Vagina (tissue), 2 donors: ENCODE results near the gene GABRQ. TPM values are rescaled to one million over a fixed set of nuclear protein-coding genes. Genes with fewer than 3 reads are reported as not detected.
"Not testable (repeated sequence)": the region's sequence is repeated elsewhere in the genome, so short reads cannot be mapped to it uniquely, and the experiment has no call there.

Experiments used
- DNase-seq, 2 donors: peaks; one replicate each; pipeline ENCODE4 v3.0.0-alpha.2; 2017; ENCODE audit errors: extremely low spot score in 2 of 2
- H3K27ac ChIP-seq: fragments of 200-600 bp; sonication (generic); one replicate; pipeline ENCODE4 v1.5.1; 2019
- H3K27me3 ChIP-seq: fragments of 200-600 bp; sonication (generic); one replicate; pipeline ENCODE4 v1.5.1; 2019
- H3K36me3 ChIP-seq, 2 donors: fragments of 200-600 bp; sonication (generic); one replicate each; pipeline ENCODE4 v1.5.1; 2017 to 2019
- H3K4me1 ChIP-seq: fragments of 200-600 bp; sonication (generic); one replicate; pipeline ENCODE4 v1.5.1; 2019
- H3K4me3 ChIP-seq, 2 donors: fragments of 200-600 bp; sonication (generic); 1 replicate in 1 of 2; 2 replicates in 1 of 2; pipeline ENCODE4 v1.5.1; 2016 to 2019
- H3K9me3 ChIP-seq: fragments of 200-600 bp; sonication (generic); one replicate; pipeline ENCODE4 v1.5.1; 2019
- intact Hi-C: fragments of 100-400 bp; cut with DNase I; formaldehyde crosslinking; loops from one replicate; pipeline ENCODE4 v1.15.1; 2023
- total RNA-seq: library from RNA; depleted of rRNA; stranded (reverse); fragments of >200 nt; gene quantifications from one replicate; pipeline ENCODE4 v1.2.3, GENCODE V29; 2016

GABRQ gene
- total RNA-seq, 1 donor from 2014 or later: 1.2 TPM

- H3K27ac ChIP-seq, H3K27me3 ChIP-seq, H3K4me1 ChIP-seq, DNase-seq, H3K9me3 ChIP-seq, H3K36me3 ChIP-seq, intact Hi-C loops, H3K4me3 ChIP-seq: not testable (repeated sequence)
Measured at GRCh38 chrX:152706500-152706899, 68.8 kb downstream of the GABRQ start.

Other genes starting within 250 kb of the GABRQ start
- not detected for gene GABRA3, start 186.6 kb upstream of the GABRQ start, total RNA-seq
- not detected for gene MAGEA3, start 60.9 kb downstream of the GABRQ start, total RNA-seq
- gene CSAG2, start 71.4 kb downstream of the GABRQ start, total RNA-seq: not detected
- gene MAGEA2B, start 76.7 kb downstream of the GABRQ start, total RNA-seq: not detected
- gene CSAG1, start 95.8 kb downstream of the GABRQ start, total RNA-seq: not detected
- not detected for gene MAGEA12, start 95.9 kb downstream of the GABRQ start, total RNA-seq
- gene MAGEA2, start 115.9 kb downstream of the GABRQ start, total RNA-seq: not detected
- not detected for gene CSAG3, start 121.3 kb downstream of the GABRQ start, total RNA-seq
- not detected for gene MAGEA6, start 131.8 kb downstream of the GABRQ start, total RNA-seq
- 24.6 TPM for gene CETN2, start 192.9 kb downstream of the GABRQ start, total RNA-seq
- 15.2 TPM for gene NSDHL, start 193.2 kb downstream of the GABRQ start, total RNA-seq